ENCODE measurements around the gene NECTIN4. TPM values are rescaled to one million over a fixed set of nuclear protein-coding genes. Genes with fewer than 3 reads are reported as not detected.
"Not testable (repeated sequence)": the region's sequence is repeated elsewhere in the genome, so short reads cannot be mapped to it uniquely, and the experiment has no call there.

The NECTIN4 gene
- 0.14 TPM in 1 of 2 replicates, not detected in the other for total RNA-seq (2014; rRNA removed; shearing (Covaris generic))

GRCh38 chr1:161089251-161089924, at the start of gene NECTIN4:
Gene NECTIN4 (minus strand): TSS chr1:161089558. CDS start chr1:161089296, 262 bp downstream.
- DNase-seq (ENCODE audit: low spot score) = no peak

- no peak for DNase-seq (ENCODE audit: low spot score)
Observed at GRCh38 chr1:161138431-161138830, 49.1 kb upstream of the NECTIN4 start.

- DNase-seq (ENCODE audit: low spot score) = no peak
Observed at GRCh38 chr1:161137881-161138280, 48.5 kb upstream of the NECTIN4 start.

DNA sequence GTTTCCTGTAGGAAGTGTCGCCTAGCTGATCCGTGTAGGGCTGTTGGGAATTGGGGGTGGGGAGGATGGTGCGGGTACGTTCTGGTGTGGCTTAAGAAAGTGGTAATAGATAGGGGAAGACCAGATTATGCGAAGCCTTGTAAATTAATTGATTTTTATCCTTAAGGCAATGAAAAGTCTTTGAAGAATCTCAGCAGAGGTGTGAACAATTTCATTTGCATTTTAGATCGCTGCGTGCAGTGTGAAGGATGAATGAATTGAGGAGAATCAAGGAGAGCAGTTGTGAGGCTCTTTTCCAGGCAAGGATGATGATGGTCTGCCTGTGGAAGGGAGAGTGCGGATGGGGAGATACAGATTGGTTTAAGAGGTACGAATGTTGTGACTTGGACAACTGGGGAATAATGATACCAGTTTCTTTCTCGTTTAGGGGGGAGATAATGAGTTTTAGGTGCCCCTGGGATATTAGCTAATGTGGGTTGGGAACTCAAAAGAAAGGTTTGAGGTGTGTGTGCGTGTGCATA, 43.9 kb upstream of the NECTIN4 start:
- DNase-seq (ENCODE audit: low spot score) = no peak

GRCh38 chr1:161132410-161133219, 43.3 kb upstream of the NECTIN4 start, which contains the start of gene DEDD:
Gene DEDD (minus strand): TSS chr1:161132667. CDS start chr1:161124462, 8,205 bp downstream.
- peak; percentile 96 for DNase-seq (ENCODE audit: low spot score)

GRCh38 chr1:161131523-161132409, 42.4 kb upstream of the NECTIN4 start:
- no peak for DNase-seq (ENCODE audit: low spot score)

- no peak for DNase-seq (ENCODE audit: low spot score)
Observed at GRCh38 chr1:161130266-161130665, 40.9 kb upstream of the NECTIN4 start.

GRCh38 chr1:161128591-161129420, 39.4 kb upstream of the NECTIN4 start:
- no peak for DNase-seq (ENCODE audit: low spot score)

- DNase-seq (ENCODE audit: low spot score) = no peak
Observed at GRCh38 chr1:161127649-161128048, 38.3 kb upstream of the NECTIN4 start.

DNA sequence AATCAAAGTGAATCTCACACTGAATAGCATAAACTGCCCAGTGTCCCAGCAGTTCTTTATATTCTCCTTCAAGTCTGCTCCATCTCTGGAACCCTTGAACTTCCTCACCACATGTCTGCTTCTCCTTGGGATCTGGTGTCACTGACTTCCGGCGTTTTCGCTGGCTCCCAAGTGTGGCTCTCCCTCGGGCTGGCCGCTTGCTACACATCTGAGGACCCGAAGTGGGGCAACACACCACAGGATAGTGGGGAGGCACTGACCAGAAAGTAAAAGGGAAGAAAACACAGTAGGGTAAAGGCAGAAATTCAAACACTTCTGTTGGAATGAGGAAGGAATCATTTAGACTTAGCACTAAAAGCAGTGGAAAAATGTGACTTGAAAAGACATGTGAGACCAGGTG, 33.6 kb upstream of the NECTIN4 start:
- DNase-seq (ENCODE audit: low spot score) = no peak

GRCh38 chr1:161121834-161122233, 32.5 kb upstream of the NECTIN4 start:
- DNase-seq (ENCODE audit: low spot score) = no peak

DNA sequence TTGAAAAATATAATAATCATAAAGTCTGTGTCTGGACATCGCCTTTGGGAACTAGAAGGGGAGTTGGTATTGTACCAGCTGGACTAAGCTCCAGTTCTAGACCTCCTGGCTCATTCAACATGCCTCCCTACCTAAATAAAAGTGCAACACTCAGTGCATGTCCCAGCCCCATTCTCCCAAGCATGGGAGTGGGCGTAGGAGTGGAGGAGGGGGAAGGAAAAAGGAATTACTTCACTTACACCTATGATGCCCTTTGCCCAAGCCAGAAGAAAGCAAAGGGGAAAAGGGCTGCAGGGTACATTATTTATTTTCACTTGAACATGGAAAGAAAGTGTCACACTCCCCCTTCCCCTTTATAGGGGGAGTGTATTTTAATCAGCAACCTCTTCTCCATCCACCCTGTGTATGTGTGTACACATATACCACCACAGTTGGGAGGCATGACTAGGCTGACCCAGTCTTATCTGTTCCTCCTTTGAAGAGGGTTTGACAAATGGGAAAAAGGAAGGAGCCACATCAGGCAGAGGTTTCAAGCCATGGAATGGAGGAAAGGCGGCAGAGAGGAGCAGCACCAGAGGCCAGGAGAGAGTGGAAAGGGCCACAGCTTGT, 31.8 kb upstream of the NECTIN4 start:
- no peak for DNase-seq (ENCODE audit: low spot score)

- DNase-seq (ENCODE audit: low spot score) = peak; percentile 71
Observed at GRCh38 chr1:161119092-161119903, 29.9 kb upstream of the NECTIN4 start.

DNA sequence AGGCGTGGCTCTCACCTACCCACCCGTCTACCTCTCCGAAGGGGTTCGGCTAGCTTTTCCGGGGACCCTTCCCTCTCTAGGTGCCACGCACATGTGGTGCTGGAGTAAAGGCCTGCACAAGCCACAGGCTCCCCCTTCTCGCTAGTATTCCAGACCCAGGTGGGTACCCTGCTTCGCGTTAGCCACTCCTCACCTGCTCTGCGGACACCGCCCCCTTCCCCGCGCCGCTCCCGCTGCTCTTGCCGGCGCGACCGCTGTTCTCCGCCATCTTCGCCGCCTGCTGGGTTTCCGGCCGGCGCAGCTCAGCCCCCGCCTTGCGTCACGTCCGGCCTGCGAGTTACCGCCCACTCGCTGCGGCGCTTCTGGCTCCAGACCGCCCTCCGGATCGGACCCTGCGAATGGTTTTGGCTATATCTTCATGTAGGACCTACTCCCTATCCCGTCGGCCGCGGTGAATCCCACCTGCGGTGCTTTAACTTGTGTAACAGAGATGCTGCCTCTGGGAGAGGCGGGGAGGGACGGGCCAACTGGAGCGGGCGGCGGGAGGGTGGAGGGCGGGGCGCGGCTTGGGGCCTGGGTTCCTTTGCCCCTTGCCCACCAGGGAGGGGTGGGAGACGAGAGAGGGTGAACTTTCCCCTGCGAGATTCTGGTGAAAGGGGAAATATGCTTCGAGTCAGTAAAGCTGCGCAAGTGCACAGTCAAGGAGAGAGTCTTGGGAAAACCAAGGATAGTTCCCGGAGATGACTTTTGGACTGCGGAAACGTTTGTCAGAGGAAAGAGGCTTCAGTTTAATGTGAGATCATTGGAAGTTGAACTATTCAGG, 28.6 kb upstream of the NECTIN4 start, which contains the start of the genes NIT1 and PFDN2:
Gene NIT1 (plus strand): TSS at position 347 of the 823 bp plus-strand sequence. CDS start 72 bp downstream, at position 419.
Gene PFDN2 (minus strand): TSS at position 279 of the 823 bp plus-strand sequence. CDS start 11 bp downstream, at position 268.
- DNase-seq (ENCODE audit: low spot score) = peak; percentile 78

DNA sequence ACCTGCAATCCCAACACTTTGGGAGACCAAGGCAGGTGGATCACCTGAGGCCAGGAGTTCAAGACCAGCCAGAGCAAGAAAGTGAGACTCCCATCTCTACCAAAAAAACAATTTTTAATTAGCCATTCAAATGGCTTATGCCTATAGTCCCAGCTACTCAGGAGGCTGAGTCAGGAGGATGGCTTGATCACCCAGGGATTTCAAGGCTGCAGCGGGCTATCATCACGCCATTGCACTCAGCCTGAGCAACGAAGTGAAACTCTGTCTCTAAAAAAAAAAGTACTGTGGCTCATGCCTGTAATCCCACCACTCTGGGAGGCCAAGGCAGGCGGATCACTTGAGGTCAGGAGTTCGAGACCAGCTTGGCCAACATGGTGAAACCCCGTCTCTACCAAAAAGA, 26.6 kb upstream of the NECTIN4 start:
- not testable (repeated sequence) for DNase-seq (ENCODE audit: low spot score)

GRCh38 chr1:161115132-161115711, 25.9 kb upstream of the NECTIN4 start:
- peak; percentile 85 for DNase-seq (ENCODE audit: low spot score)

DNA sequence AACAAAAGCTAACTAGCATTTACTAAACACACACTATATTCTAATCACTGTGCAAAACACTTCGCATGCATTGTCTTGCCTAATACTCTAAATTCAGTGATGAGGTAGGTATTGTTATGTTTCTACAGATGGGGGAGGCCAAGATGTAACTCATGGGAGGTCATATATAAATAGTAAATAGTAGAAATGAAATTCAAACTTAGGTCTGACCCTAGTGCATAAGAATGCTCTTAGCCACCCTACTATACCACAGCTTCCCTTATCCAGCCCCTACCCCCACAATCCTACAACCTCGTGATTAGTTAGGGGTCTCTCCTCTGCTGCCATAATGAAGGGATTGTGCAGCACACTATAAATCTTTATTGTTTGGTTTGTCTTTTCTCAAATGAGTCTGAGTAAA, 25.2 kb upstream of the NECTIN4 start:
- no peak for DNase-seq (ENCODE audit: low spot score)

DNA sequence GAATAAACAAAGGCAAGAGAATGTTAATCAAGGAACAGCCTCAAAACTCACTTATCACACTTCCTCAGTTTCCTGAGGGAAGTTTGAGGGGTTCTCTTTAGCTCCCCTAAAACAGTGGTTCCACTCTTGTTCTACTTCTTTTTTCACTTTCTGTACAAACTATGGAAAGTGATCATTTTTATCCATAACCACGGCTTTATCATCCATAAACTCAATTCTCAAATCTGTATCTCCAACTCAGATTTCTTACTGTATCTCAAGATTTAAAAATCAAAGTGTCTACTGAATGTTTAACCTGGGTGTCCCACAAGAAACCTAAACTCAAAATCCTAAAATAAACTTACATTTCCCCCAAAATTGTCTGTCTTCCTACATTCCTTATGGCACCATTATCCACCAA, 24.6 kb upstream of the NECTIN4 start:
- DNase-seq (ENCODE audit: low spot score) = no peak
